ENCODE data around the gene GAS5.
A peak's percentile ranks its signal among the peaks of the same experiment; 100 is the strongest.

DNA sequence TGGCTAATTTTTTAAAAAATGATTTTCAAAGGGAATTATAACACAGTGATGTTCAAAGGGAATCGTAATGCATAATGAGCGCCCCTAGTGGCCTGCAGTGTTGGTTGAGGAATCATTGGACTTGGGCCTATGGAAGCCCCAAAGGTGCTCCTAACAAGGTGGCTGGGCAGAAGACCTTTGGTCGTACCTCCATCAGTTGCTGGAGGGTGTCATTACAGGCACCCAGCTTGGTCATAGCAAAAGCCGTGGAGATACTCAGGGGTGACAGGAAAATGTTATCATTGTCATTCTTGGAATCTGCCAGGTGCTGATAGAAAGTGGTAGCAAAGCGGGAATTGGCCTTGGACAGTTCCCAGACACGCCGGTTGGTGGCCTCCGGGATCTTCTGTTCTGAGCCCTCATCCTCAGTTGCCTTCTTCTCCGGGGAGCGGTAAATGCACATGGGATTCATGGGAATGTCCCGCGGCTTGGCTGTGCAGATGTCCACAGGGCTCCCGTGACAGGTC, 46.6 kb upstream of the GAS5 start:
- TF ChIP-seq, protein P1, sequence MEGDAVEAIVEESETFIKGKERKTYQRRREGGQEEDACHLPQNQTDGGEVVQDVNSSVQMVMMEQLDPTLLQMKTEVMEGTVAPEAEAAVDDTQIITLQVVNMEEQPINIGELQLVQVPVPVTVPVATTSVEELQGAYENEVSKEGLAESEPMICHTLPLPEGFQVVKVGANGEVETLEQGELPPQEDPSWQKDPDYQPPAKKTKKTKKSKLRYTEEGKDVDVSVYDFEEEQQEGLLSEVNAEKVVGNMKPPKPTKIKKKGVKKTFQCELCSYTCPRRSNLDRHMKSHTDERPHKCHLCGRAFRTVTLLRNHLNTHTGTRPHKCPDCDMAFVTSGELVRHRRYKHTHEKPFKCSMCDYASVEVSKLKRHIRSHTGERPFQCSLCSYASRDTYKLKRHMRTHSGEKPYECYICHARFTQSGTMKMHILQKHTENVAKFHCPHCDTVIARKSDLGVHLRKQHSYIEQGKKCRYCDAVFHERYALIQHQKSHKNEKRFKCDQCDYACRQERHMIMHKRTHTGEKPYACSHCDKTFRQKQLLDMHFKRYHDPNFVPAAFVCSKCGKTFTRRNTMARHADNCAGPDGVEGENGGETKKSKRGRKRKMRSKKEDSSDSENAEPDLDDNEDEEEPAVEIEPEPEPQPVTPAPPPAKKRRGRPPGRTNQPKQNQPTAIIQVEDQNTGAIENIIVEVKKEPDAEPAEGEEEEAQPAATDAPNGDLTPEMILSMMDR (conservative IDR thresholded peaks at IDR 0.05; ENCODE audit: low read depth, low read length): peak; percentile 83
- TF ChIP-seq EZH2 (IDR thresholded peaks at IDR 0.05; ENCODE audit: borderline replicate concordance, low read depth, low read length, poor library complexity, severe bottlenecking): no peak
